Measurements from ENCODE around the gene ETNPPL. TPM values are rescaled to one million over a fixed set of nuclear protein-coding genes. Genes with fewer than 3 reads are reported as not detected.

ETNPPL gene
- polyA plus RNA-seq, 1 experiment = not detected

- no peak for DNase-seq (ENCODE audit: low read depth, low spot score)
Observed at GRCh38 chr4:108738003-108738706, 24.7 kb downstream of the ETNPPL start.

DNA sequence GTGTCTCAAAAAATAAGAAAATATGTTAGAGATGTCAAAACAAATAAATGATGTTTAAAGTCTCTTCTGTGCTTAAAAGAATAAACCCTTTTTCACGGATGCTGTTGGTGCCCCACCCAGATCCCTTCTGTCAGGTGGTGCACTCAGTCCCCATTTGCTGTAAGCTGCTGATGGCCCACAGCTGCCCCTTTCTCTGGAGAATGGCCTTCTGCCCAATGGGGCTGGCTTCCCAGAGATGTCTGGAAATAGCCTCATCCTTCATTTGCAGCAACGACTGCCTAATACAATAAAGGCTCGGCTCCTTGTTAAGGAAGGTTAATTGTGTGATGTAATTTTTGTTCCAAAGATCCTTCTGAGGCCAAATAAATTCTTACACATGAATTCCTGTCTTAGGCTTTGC is 31.8 kb downstream of the ETNPPL start:
- CTCF ChIA-PET = no interaction called here

More at GRCh38 chr4:108738003-108738706, 24.7 kb downstream of the ETNPPL start:
- POLR2A ChIA-PET = no interaction called here
- Histone ChIP-seq H3K4me3 (ENCODE audit: low read depth, low read length) (no peak overlapping the region), H3K27ac (ENCODE audit: low read depth, low read length) (no peak overlapping the region), H3K9me3 (ENCODE audit: control insufficient read depth, insufficient read depth, low read length) (no peaks in the 10 kb centered on the region), H3K27me3 (ENCODE audit: control insufficient read depth, insufficient read depth, low read length) (peaks cover 5% of the 10 kb centered on the region)
- TF ChIP-seq, protein P1, sequence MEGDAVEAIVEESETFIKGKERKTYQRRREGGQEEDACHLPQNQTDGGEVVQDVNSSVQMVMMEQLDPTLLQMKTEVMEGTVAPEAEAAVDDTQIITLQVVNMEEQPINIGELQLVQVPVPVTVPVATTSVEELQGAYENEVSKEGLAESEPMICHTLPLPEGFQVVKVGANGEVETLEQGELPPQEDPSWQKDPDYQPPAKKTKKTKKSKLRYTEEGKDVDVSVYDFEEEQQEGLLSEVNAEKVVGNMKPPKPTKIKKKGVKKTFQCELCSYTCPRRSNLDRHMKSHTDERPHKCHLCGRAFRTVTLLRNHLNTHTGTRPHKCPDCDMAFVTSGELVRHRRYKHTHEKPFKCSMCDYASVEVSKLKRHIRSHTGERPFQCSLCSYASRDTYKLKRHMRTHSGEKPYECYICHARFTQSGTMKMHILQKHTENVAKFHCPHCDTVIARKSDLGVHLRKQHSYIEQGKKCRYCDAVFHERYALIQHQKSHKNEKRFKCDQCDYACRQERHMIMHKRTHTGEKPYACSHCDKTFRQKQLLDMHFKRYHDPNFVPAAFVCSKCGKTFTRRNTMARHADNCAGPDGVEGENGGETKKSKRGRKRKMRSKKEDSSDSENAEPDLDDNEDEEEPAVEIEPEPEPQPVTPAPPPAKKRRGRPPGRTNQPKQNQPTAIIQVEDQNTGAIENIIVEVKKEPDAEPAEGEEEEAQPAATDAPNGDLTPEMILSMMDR (IDR thresholded peaks at IDR 0.05; ENCODE audit: low read depth, low read length) = no peak
- CTCF ChIA-PET = interaction anchor here (0.6 kb wide), 1 partner anchor 20 kb away, joined by 9 read pairs; no protein-coding TSS in a partner anchor

GRCh38 chr4:108730579-108730978 is 32.3 kb downstream of the ETNPPL start:
- ChIA-PET POLR2A (no interaction called here), CTCF (no interaction called here)
- DNase-seq (ENCODE audit: low read depth, low spot score) = no peak

More for the DNA sequence above, 31.8 kb downstream of the ETNPPL start:
- Histone ChIP-seq H3K4me3 (ENCODE audit: low read depth, low read length) (no peak overlapping the region), H3K27ac (ENCODE audit: low read depth, low read length) (no peak overlapping the region), H3K27me3 (ENCODE audit: control insufficient read depth, insufficient read depth, low read length) (no peaks in the 10 kb centered on the region), H3K9me3 (ENCODE audit: control insufficient read depth, insufficient read depth, low read length) (peaks cover 5% of the 10 kb centered on the region; the same call in 1 of the 2 replicates)
- DNase-seq (ENCODE audit: low read depth, low spot score) = no peak
- POLR2A ChIA-PET = no interaction called here
- TF ChIP-seq, protein P1 (IDR thresholded peaks at IDR 0.05; ENCODE audit: low read depth, low read length) = no peak

GRCh38 chr4:108729731-108730130 is 33.1 kb downstream of the ETNPPL start:
- ChIA-PET POLR2A (no interaction called here), CTCF (no interaction called here)
- no peak overlapping the region for H3K4me3 ChIP-seq (ENCODE audit: low read depth, low read length)
- peaks cover 5% of the 10 kb centered on the region; the same call in 1 of the 2 replicates for H3K9me3 ChIP-seq (ENCODE audit: control insufficient read depth, insufficient read depth, low read length)
- H3K27ac ChIP-seq (ENCODE audit: low read depth, low read length) = no peak overlapping the region
- H3K27me3 ChIP-seq (ENCODE audit: control insufficient read depth, insufficient read depth, low read length) = no peaks in the 10 kb centered on the region
- TF ChIP-seq, protein P1 (IDR thresholded peaks at IDR 0.05; ENCODE audit: low read depth, low read length) = no peak
- DNase-seq (ENCODE audit: low read depth, low spot score) = no peak

More at GRCh38 chr4:108730579-108730978, 32.3 kb downstream of the ETNPPL start:
- H3K27me3 ChIP-seq (ENCODE audit: control insufficient read depth, insufficient read depth, low read length) = no peaks in the 10 kb centered on the region
- no peak overlapping the region for H3K27ac ChIP-seq (ENCODE audit: low read depth, low read length)
- peaks cover 5% of the 10 kb centered on the region; the same call in 1 of the 2 replicates for H3K9me3 ChIP-seq (ENCODE audit: control insufficient read depth, insufficient read depth, low read length)
- TF ChIP-seq, protein P1 (IDR thresholded peaks at IDR 0.05; ENCODE audit: low read depth, low read length) = no peak
- H3K4me3 ChIP-seq (ENCODE audit: low read depth, low read length) = no peak overlapping the region

DNA sequence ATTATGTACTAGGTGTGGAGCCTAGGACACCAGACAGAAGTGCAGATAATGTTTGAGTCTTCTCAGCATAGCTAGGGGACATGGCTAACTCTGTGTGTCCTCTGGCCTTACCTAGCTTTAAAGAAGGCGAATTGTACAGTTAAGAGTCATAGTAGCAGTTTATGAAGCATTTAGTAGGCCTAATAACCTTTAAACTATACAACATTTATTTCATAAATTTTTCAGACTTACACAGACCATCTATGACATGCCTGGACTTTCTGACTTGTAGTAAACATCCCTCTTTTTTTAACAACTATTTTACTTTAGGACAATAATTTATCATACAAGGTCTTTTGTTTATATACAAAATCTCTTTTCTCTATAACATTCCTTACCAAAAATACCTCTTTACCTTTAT is 37.4 kb downstream of the ETNPPL start:
- ChIA-PET CTCF (no interaction called here), POLR2A (no interaction called here)
- peaks cover 5% of the 10 kb centered on the region; the same call in 1 of the 2 replicates for H3K9me3 ChIP-seq (ENCODE audit: control insufficient read depth, insufficient read depth, low read length)
- TF ChIP-seq, protein P1 (IDR thresholded peaks at IDR 0.05; ENCODE audit: low read depth, low read length) = no peak
- no peak overlapping the region for H3K27ac ChIP-seq (ENCODE audit: low read depth, low read length)
- no peak for DNase-seq (ENCODE audit: low read depth, low spot score)
- H3K4me3 ChIP-seq (ENCODE audit: low read depth, low read length) = no peak overlapping the region
- H3K27me3 ChIP-seq (ENCODE audit: control insufficient read depth, insufficient read depth, low read length) = no peaks in the 10 kb centered on the region
